ENCODE data around the gene MYCBPAP. TPM values are rescaled to one million over a fixed set of nuclear protein-coding genes. Genes with fewer than 3 reads are reported as not detected.
A peak's percentile ranks its signal among the peaks of the same experiment; 100 is the strongest.

Gene MYCBPAP
- total RNA-seq, 1 experiment from 2014 or later, result 2.7 TPM

- Mint-ChIP-seq H3K27me3 (ENCODE audit: insufficient read depth, unreplicated experiment) (no peaks in the 10 kb centered on the region), H3K27ac (ENCODE audit: unreplicated experiment) (peak overlapping the region; percentile 26), H3K4me3 (ENCODE audit: unreplicated experiment) (no peak overlapping the region), H3K9me3 (ENCODE audit: unreplicated experiment) (no peaks in the 10 kb centered on the region), H3K36me3 (ENCODE audit: insufficient read depth, unreplicated experiment) (peaks cover 21% of the 10 kb centered on the region), H3K4me1 (ENCODE audit: low read depth, unreplicated experiment) (peaks cover 18% of the 10 kb centered on the region)
- Histone ChIP-seq H3K4me3 (ENCODE audit: low read depth, low read length) (no peak overlapping the region), H3K27me3 (replicated peaks; ENCODE audit: control insufficient read depth, insufficient read depth, low read length) (no peaks in the 10 kb centered on the region), H3K36me3 (ENCODE audit: control insufficient read depth, insufficient read depth, low read length) (peaks cover 4% of the 10 kb centered on the region), H3K9me3 (no peaks in the 10 kb centered on the region), H3K4me1 (peaks cover 16% of the 10 kb centered on the region)
- POLR2A ChIA-PET, result no interaction called here
- no peak for TF ChIP-seq CTCF (IDR thresholded peaks at IDR 0.05; ENCODE audit: insufficient read depth in 1 of 2, low read depth in 1 of 2, low read length in 1 of 2, severe bottlenecking in 1 of 2, unreplicated experiment in 1 of 2)
- BruUV-seq (replicated peaks), result no TSS peak
- CTCF ChIA-PET, result interaction anchor here (1.2 to 2.4 kb wide), 4 partner anchors 20 to 323 kb away, joined by 3 to 8 read pairs (median 6); partner anchors contain the start of genes ACSF2 and LRRC59
- DNase-seq, result no peak
- intact Hi-C loops (cut with micrococcal nuclease; ENCODE audit: unreplicated experiment), result no loop called here
These were observed 48.5 kb upstream of the MYCBPAP start for GRCh38 chr17:50459756-50460155.

- Histone ChIP-seq H3K9me3 (no peaks in the 10 kb centered on the region), H3K4me1 (peaks cover 16% of the 10 kb centered on the region), H3K36me3 (ENCODE audit: control insufficient read depth, insufficient read depth, low read length) (peaks cover 1% of the 10 kb centered on the region), H3K27me3 (replicated peaks; ENCODE audit: control insufficient read depth, insufficient read depth, low read length) (no peaks in the 10 kb centered on the region), H3K4me3 (ENCODE audit: low read depth, low read length) (no peak overlapping the region)
- Mint-ChIP-seq H3K27me3 (ENCODE audit: insufficient read depth, unreplicated experiment) (no peaks in the 10 kb centered on the region), H3K4me3 (ENCODE audit: unreplicated experiment) (no peak overlapping the region), H3K9me3 (ENCODE audit: unreplicated experiment) (no peaks in the 10 kb centered on the region), H3K4me1 (ENCODE audit: low read depth, unreplicated experiment) (peaks cover 18% of the 10 kb centered on the region), H3K27ac (ENCODE audit: unreplicated experiment) (no peak overlapping the region), H3K36me3 (ENCODE audit: insufficient read depth, unreplicated experiment) (peaks cover 27% of the 10 kb centered on the region)
- CTCF ChIA-PET, result no interaction called here
- no peak for DNase-seq
- intact Hi-C loops (cut with micrococcal nuclease; ENCODE audit: unreplicated experiment), result no loop called here
- POLR2A ChIA-PET, result no interaction called here
- no peak for TF ChIP-seq CTCF (IDR thresholded peaks at IDR 0.05; ENCODE audit: insufficient read depth in 1 of 2, low read depth in 1 of 2, low read length in 1 of 2, severe bottlenecking in 1 of 2, unreplicated experiment in 1 of 2)
- no TSS peak for BruUV-seq (replicated peaks)
These were observed 47.3 kb upstream of the MYCBPAP start for GRCh38 chr17:50460831-50461526.

GRCh38 chr17:50461550-50462132 lies 46.6 kb upstream of the MYCBPAP start:
- CTCF ChIA-PET, result no interaction called here
- Mint-ChIP-seq H3K36me3 (ENCODE audit: insufficient read depth, unreplicated experiment) (peaks cover 26% of the 10 kb centered on the region), H3K27ac (ENCODE audit: unreplicated experiment) (no peak overlapping the region), H3K27me3 (ENCODE audit: insufficient read depth, unreplicated experiment) (no peaks in the 10 kb centered on the region), H3K4me3 (ENCODE audit: unreplicated experiment) (no peak overlapping the region), H3K9me3 (ENCODE audit: unreplicated experiment) (no peaks in the 10 kb centered on the region), H3K4me1 (ENCODE audit: low read depth, unreplicated experiment) (peaks cover 18% of the 10 kb centered on the region)
- Histone ChIP-seq H3K9me3 (no peaks in the 10 kb centered on the region), H3K4me3 (ENCODE audit: low read depth, low read length) (no peak overlapping the region), H3K27me3 (replicated peaks; ENCODE audit: control insufficient read depth, insufficient read depth, low read length) (no peaks in the 10 kb centered on the region), H3K4me1 (peaks cover 16% of the 10 kb centered on the region), H3K36me3 (ENCODE audit: control insufficient read depth, insufficient read depth, low read length) (peaks cover 1% of the 10 kb centered on the region)
- POLR2A ChIA-PET, result no interaction called here
- no peak for DNase-seq
- intact Hi-C loops (cut with micrococcal nuclease; ENCODE audit: unreplicated experiment), result no loop called here
- TF ChIP-seq CTCF (IDR thresholded peaks at IDR 0.05; ENCODE audit: insufficient read depth in 1 of 2, low read depth in 1 of 2, low read length in 1 of 2, severe bottlenecking in 1 of 2, unreplicated experiment in 1 of 2), result no peak
- BruUV-seq (replicated peaks), result no TSS peak
